Measurements from ENCODE around the gene CYBA.
A peak's percentile ranks its signal among the peaks of the same experiment; 100 is the strongest.

The CYBA gene

GRCh38 chr16:88649924-88650748 lies 717 bp downstream of the CYBA start:
- peak in 1 of 2 experiments; percentile 53 for DNase-seq (ENCODE audit: low read depth in 1 of 2, low spot score in 1 of 2)
- no peaks in the 10 kb centered on the region for H3K27me3 ChIP-seq (ENCODE audit: insufficient read depth, poor library complexity, severe bottlenecking)

GRCh38 chr16:88649195-88649923 lies 1.5 kb downstream of the CYBA start:
- Histone ChIP-seq H3K27me3 (ENCODE audit: insufficient read depth, poor library complexity, severe bottlenecking) (no peaks in the 10 kb centered on the region), H3K27ac (replicated peaks) (peak overlapping the region; percentile 98), H3K4me3 (replicated peaks; ENCODE audit: insufficient read depth, low read length) (peak overlapping the region; percentile 77)
- TF ChIP-seq POLR2AphosphoS5 (IDR thresholded peaks at IDR 0.05; ENCODE audit: low read depth) (0 out of 2 replicates have a peak, but pooled peaks have one; percentile 35), SPI1 (IDR thresholded peaks at IDR 0.05; ENCODE audit: borderline replicate concordance, low read depth) (no peak)
- DNase-seq (ENCODE audit: low read depth in 1 of 2, low spot score in 1 of 2): peak in 1 of 2 experiments; percentile 31

More at GRCh38 chr16:88649924-88650748, 717 bp downstream of the CYBA start:
- Histone ChIP-seq H3K27ac (replicated peaks) (peak overlapping the region; percentile 98), H3K4me3 (replicated peaks; ENCODE audit: insufficient read depth, low read length) (peak overlapping the region; percentile 77)
- peak; percentile 24; the same call in 1 of the 2 replicates for TF ChIP-seq SPI1 (IDR thresholded peaks at IDR 0.05; ENCODE audit: borderline replicate concordance, low read depth)
- TF ChIP-seq CTCF (IDR thresholded peaks at IDR 0.05; ENCODE audit: insufficient read depth, low read length): no peak
- no peak for TF ChIP-seq REST (IDR thresholded peaks at IDR 0.05; ENCODE audit: insufficient replicate concordance, low read depth)
- no peak for TF ChIP-seq GABPA (IDR thresholded peaks at IDR 0.05; ENCODE audit: low read depth)
- TF ChIP-seq POLR2AphosphoS5 (IDR thresholded peaks at IDR 0.05; ENCODE audit: low read depth): 0 out of 2 replicates have a peak, but pooled peaks have one; percentile 20

GRCh38 chr16:88647178-88648070 lies 3.4 kb downstream of the CYBA start:
- Histone ChIP-seq H3K4me3 (replicated peaks; ENCODE audit: insufficient read depth, low read length) (no peak overlapping the region), H3K27ac (replicated peaks) (no peak overlapping the region), H3K27me3 (ENCODE audit: insufficient read depth, poor library complexity, severe bottlenecking) (no peaks in the 10 kb centered on the region)
- TF ChIP-seq GABPA (IDR thresholded peaks at IDR 0.05; ENCODE audit: low read depth): no peak
- DNase-seq (ENCODE audit: low read depth in 1 of 2, low spot score in 1 of 2): no peak

- no peak overlapping the region for H3K27ac ChIP-seq (replicated peaks)
- DNase-seq (ENCODE audit: low read depth in 1 of 2, low spot score in 1 of 2): no peak
- no peaks in the 10 kb centered on the region for H3K27me3 ChIP-seq (ENCODE audit: insufficient read depth, poor library complexity, severe bottlenecking)
- no peak for TF ChIP-seq CTCF (IDR thresholded peaks at IDR 0.05; ENCODE audit: insufficient read depth, low read length)
- no peak for TF ChIP-seq POLR2AphosphoS5 (IDR thresholded peaks at IDR 0.05; ENCODE audit: low read depth)
- no peak for TF ChIP-seq REST (IDR thresholded peaks at IDR 0.05; ENCODE audit: insufficient replicate concordance, low read depth)
- TF ChIP-seq GABPA (IDR thresholded peaks at IDR 0.05; ENCODE audit: low read depth): no peak
- TF ChIP-seq SPI1 (IDR thresholded peaks at IDR 0.05; ENCODE audit: borderline replicate concordance, low read depth): no peak
- no peak overlapping the region for H3K4me3 ChIP-seq (replicated peaks; ENCODE audit: insufficient read depth, low read length)
These were observed 4.4 kb downstream of the CYBA start for GRCh38 chr16:88646345-88647034.

Data from HL-60 (cell line).